SK-N-SH (cell line): ENCODE measurements around the gene ACSS2. TPM values are rescaled to one million over a fixed set of nuclear protein-coding genes. Genes with fewer than 3 reads are reported as not detected.

Experiments used
- CTCF ChIA-PET: fragments of 300-600, 350-600 bp; formaldehyde crosslinking; extraction: SDS; loops from one replicate; lab custom pipeline; 2021; lab: Yijun Ruan, JAX
- POLR2A ChIA-PET: fragments of 350-600 bp; sonication (Branson Sonifier 250); formaldehyde crosslinking; extraction: SDS; loops from one replicate; lab custom pipeline; 2020; ENCODE audit warnings: antibody characterized with exemption, inconsistent platforms; lab: Yijun Ruan, JAX
- DNase-seq: peaks from one replicate; pipeline ENCODE4 v3.0.0; 2012
- H2AFZ ChIP-seq: fragments of 200-600 bp; sonication (generic); 2 replicates; pipeline ENCODE4 v1.8.1; 2016; ENCODE audit warnings: antibody characterized with exemption, mild to moderate bottlenecking, low read depth
- H3F3A ChIP-seq: fragments of 200-600 bp; sonication (generic); replicated peaks from 2 replicates; pipeline ENCODE3; 2016; ENCODE audit warnings: antibody characterized with exemption, mild to moderate bottlenecking; ENCODE audit not compliant: insufficient read depth
- H3K27ac ChIP-seq, 2 experiments: fragments of 200-500 bp in 1 of 2; fragments of 200-600 bp in 1 of 2; sonication (Bioruptor generic) in 1 of 2; sonication (generic), shearing (Covaris generic) in 1 of 2; 2 replicates each; pipeline versions ENCODE4 v1.5.1 to v1.6.1; 2014 to 2016; ENCODE audit warnings: low read depth in 2 of 2, inconsistent platforms in 1 of 2, low read length in 1 of 2, mild to moderate bottlenecking in 1 of 2, mixed read lengths in 1 of 2
- H3K27me3 ChIP-seq: fragments of 200-600 bp; sonication (generic), shearing (Covaris generic); 2 replicates; pipeline ENCODE4 v1.6.1; 2016; ENCODE audit warnings: mixed run types; ENCODE audit not compliant: insufficient read depth
- H3K36me3 ChIP-seq, 2 experiments: fragments of 200-500 bp in 1 of 2; fragments of 200-600 bp in 1 of 2; sonication (Bioruptor generic) in 1 of 2; sonication (generic) in 1 of 2; replicated peaks in 1 of 2; 2 replicates each; pipeline versions ENCODE3 to v1.5.1; 2014 to 2016; ENCODE audit warnings: low read length in 1 of 2, mild to moderate bottlenecking in 1 of 2; ENCODE audit not compliant: insufficient read depth in 2 of 2, control insufficient read depth in 1 of 2
- H3K4me1 ChIP-seq, 2 experiments: fragments of 200-500 bp in 1 of 2; fragments of 200-600 bp in 1 of 2; sonication (Bioruptor generic) in 1 of 2; sonication (generic), shearing (Covaris generic) in 1 of 2; 2 replicates each; pipeline versions ENCODE4 v1.5.1 to v1.6.1; 2014 to 2016; ENCODE audit warnings: low read depth in 1 of 2, low read length in 1 of 2, mixed run types in 1 of 2; ENCODE audit not compliant: insufficient read depth in 2 of 2, control insufficient read depth in 1 of 2
- H3K4me2 ChIP-seq: fragments of 200-600 bp; sonication (generic), shearing (Covaris generic); 2 replicates; pipeline ENCODE4 v1.6.1; 2017; ENCODE audit warnings: mixed run types
- H3K4me3 ChIP-seq, 2 experiments: fragments of 200-500 bp in 1 of 2; fragments of 200-600 bp in 1 of 2; sonication (Bioruptor generic) in 1 of 2; sonication (generic), shearing (Covaris generic) in 1 of 2; 2 replicates each; pipeline versions ENCODE4 v1.5.1 to v1.8.1; 2014 to 2016; ENCODE audit warnings: low read depth in 2 of 2, inconsistent platforms in 1 of 2, low read length in 1 of 2, mild to moderate bottlenecking in 1 of 2, mixed read lengths in 1 of 2, moderate library complexity in 1 of 2
- H3K79me2 ChIP-seq: fragments of 200-600 bp; sonication (generic); 2 replicates; pipeline ENCODE4 v1.8.1; 2017; ENCODE audit warnings: mild to moderate bottlenecking; ENCODE audit not compliant: insufficient read depth
- H3K9ac ChIP-seq: fragments of 200-600 bp; sonication (generic); 2 replicates; pipeline ENCODE4 v1.6.1; 2017; ENCODE audit warnings: mixed run types
- H3K9me2 ChIP-seq: fragments of 200-600 bp; sonication (generic); 2 replicates; pipeline ENCODE4 v1.6.1; 2017; ENCODE audit warnings: mixed run types
- H3K9me3 ChIP-seq: fragments of 200-600 bp; sonication (generic); 2 replicates; pipeline ENCODE4 v1.6.1; 2017; ENCODE audit warnings: mixed run types, mild to moderate bottlenecking, moderate library complexity
- H4K20me1 ChIP-seq: fragments of 200-600 bp; sonication (generic); 2 replicates; pipeline ENCODE4 v1.6.1; 2017; ENCODE audit warnings: mild to moderate bottlenecking, mixed run types; ENCODE audit not compliant: insufficient read depth
- CHD2 ChIP-seq: fragments of 150-350 bp; IDR thresholded peaks from 2 replicates; pipeline ENCODE4 v1.6.1; 2018; ENCODE audit warnings: low read length; ENCODE audit not compliant: partially characterized antibody
- FOXJ3 ChIP-seq: sonication (generic); formaldehyde crosslinking; IDR thresholded peaks from 2 replicates; pipeline ENCODE4 v1.5.1; 2020; ENCODE audit warnings: mild to moderate bottlenecking, missing genetic modification reagents
- IRF3 ChIP-seq: fragments of 150-350 bp; IDR thresholded peaks from 2 replicates; pipeline ENCODE4 v1.6.1; 2016; ENCODE audit warnings: mild to moderate bottlenecking, low read depth, low read length
- MXI1 ChIP-seq: IDR thresholded peaks from 2 replicates; pipeline ENCODE4 v1.6.1; 2012; ENCODE audit warnings: mild to moderate bottlenecking, low read depth, low read length, improper control_type of control experiment
- RAD21 ChIP-seq: IDR thresholded peaks from 2 replicates; pipeline ENCODE4 v1.6.1; 2012; ENCODE audit warnings: mild to moderate bottlenecking, low read length
- RCOR1 ChIP-seq: fragments of 150-350 bp; IDR thresholded peaks from 2 replicates; pipeline ENCODE4 v1.6.1; 2017; ENCODE audit warnings: antibody characterized with exemption, low read length
- RXRA ChIP-seq: IDR thresholded peaks from 2 replicates; pipeline ENCODE4 v1.4.0; 2012; ENCODE audit warnings: low read depth, mild to moderate bottlenecking, borderline replicate concordance
- SIN3A ChIP-seq: IDR thresholded peaks from 2 replicates; pipeline ENCODE4 v1.6.1; 2012; ENCODE audit warnings: low read depth, mild to moderate bottlenecking, low read length, moderate library complexity, borderline replicate concordance
- TAF1 ChIP-seq: IDR thresholded peaks from 2 replicates; pipeline ENCODE4 v1.6.1; 2012; ENCODE audit warnings: low read depth, mild to moderate bottlenecking, low read length, moderate library complexity, borderline replicate concordance
- TCF12 ChIP-seq: IDR thresholded peaks from 2 replicates; pipeline ENCODE4 v1.4.0; 2012
- TEAD4 ChIP-seq: IDR thresholded peaks from 2 replicates; pipeline ENCODE4 v1.4.0; 2012; ENCODE audit warnings: mild to moderate bottlenecking, borderline replicate concordance; ENCODE audit not compliant: insufficient read depth
- YY1 ChIP-seq: IDR thresholded peaks from 2 replicates; pipeline ENCODE4 v1.4.0; 2012; ENCODE audit warnings: low read depth, mild to moderate bottlenecking
- ZBTB33 ChIP-seq: IDR thresholded peaks from 2 replicates; pipeline ENCODE4 v1.4.0; 2012; ENCODE audit warnings: low read depth, borderline replicate concordance
- WGBS: methylation state at CpG from one replicate; pipeline ENCODE4 v1.1.6; 2017; ENCODE audit warnings: low lambda C conversion rate; 5-methylcytosine and 5-hydroxymethylcytosine counted together
- polyA plus RNA-seq, 3 experiments: library from polyadenylated mRNA; depleted of rRNA; stranded (reverse); fragments of >200 nt; gene quantifications; 2 replicates each; pipeline ENCODE4 v1.2.3, GENCODE V29; 2012

Gene ACSS2
- polyA plus RNA-seq, 1 of the 3 experiments (the other 2 are of a cell fraction), result 25.5 TPM

GRCh38 chr20:34970193-34970840 lies 93.9 kb downstream of the ACSS2 start:
- H3K36me3 ChIP-seq, result no peaks in the 10 kb centered on the region
- WGBS, result 88% methylated on average over 6 of the region's 7 CpGs
- no peaks in the 10 kb centered on the region for H3K79me2 ChIP-seq
- no peaks in the 10 kb centered on the region for H3K9me2 ChIP-seq
- TF ChIP-seq YY1, result no peak
- TF ChIP-seq SIN3A, result no peak
- no peak for TF ChIP-seq RCOR1
- POLR2A ChIA-PET, result no interaction called here
- H2AFZ ChIP-seq, result no peak overlapping the region
- no peaks in the 10 kb centered on the region for H4K20me1 ChIP-seq
- no peak overlapping the region for H3K4me2 ChIP-seq
- H3K4me1 ChIP-seq, result peaks cover 0 to 7% of the 10 kb centered on the region in 2 experiments; a peak in 1 of 4 replicates
- H3K9me3 ChIP-seq, result no peaks in the 10 kb centered on the region
- H3K9ac ChIP-seq, result no peak overlapping the region
- no peaks in the 10 kb centered on the region for H3F3A ChIP-seq
- CTCF ChIA-PET, result no interaction called here
- no peaks in the 10 kb centered on the region; the same call in 1 of the 2 replicates for H3K27me3 ChIP-seq
- no peak overlapping the region for H3K27ac ChIP-seq
- H3K4me3 ChIP-seq, result no peak overlapping the region
- DNase-seq, result no peak

GRCh38 chr20:34970846-34971560 lies 94.6 kb downstream of the ACSS2 start:
- TF ChIP-seq TAF1 (no peak), IRF3 (no peak), CHD2 (no peak), TCF12 (no peak), TEAD4 (no peak), RXRA (no peak), MXI1 (no peak), RAD21 (no peak), RCOR1 (no peak), ZBTB33 (no peak), YY1 (no peak), FOXJ3 (CRISPR knock-in tag) (no peak)

More at GRCh38 chr20:34970846-34971560, 94.6 kb downstream of the ACSS2 start:
- no peaks in the 10 kb centered on the region for H3K79me2 ChIP-seq
- no peak overlapping the region for H3K4me3 ChIP-seq
- no peaks in the 10 kb centered on the region; the same call in 1 of the 2 replicates for H3K27me3 ChIP-seq
- no peaks in the 10 kb centered on the region for H3K9me3 ChIP-seq
- ChIA-PET POLR2A (no interaction called here), CTCF (interaction anchor here (1.8 kb wide), 1 partner anchor 97 kb away, joined by 5 read pairs; no protein-coding TSS in a partner anchor)
- WGBS, result 83% methylated on average over 6 of the region's 9 CpGs
- H3K27ac ChIP-seq, result no peak overlapping the region
- no peak overlapping the region for H3K4me2 ChIP-seq
- no peak overlapping the region for H3K9ac ChIP-seq
- no peaks in the 10 kb centered on the region for H3K36me3 ChIP-seq
- H4K20me1 ChIP-seq, result no peaks in the 10 kb centered on the region
- peaks cover 0 to 7% of the 10 kb centered on the region in 2 experiments; a peak in 1 of 4 replicates for H3K4me1 ChIP-seq
- H3K9me2 ChIP-seq, result no peaks in the 10 kb centered on the region
- no peaks in the 10 kb centered on the region for H3F3A ChIP-seq
- H2AFZ ChIP-seq, result no peak overlapping the region
- no peak for DNase-seq
